Mucosa of stomach (tissue), 1 donor: Measurements from ENCODE around the gene SULT2B1.

ENCODE experiments used
- H3K27me3 ChIP-seq: one replicate; pipeline ENCODE4 v1.7.0; 2013; ENCODE audit warnings: mild to moderate bottlenecking, low read length; ENCODE audit not compliant: control insufficient read depth, insufficient read depth
- H3K36me3 ChIP-seq: one replicate; pipeline ENCODE4 v1.7.0; 2013; ENCODE audit warnings: low read length; ENCODE audit not compliant: control insufficient read depth, insufficient read depth
- H3K4me1 ChIP-seq: one replicate; pipeline ENCODE4 v1.7.0; 2013; ENCODE audit warnings: mild to moderate bottlenecking, low read length; ENCODE audit not compliant: control insufficient read depth, insufficient read depth
- H3K4me3 ChIP-seq: one replicate; pipeline ENCODE4 v1.7.0; 2013; ENCODE audit warnings: low read length
- H3K9ac ChIP-seq: one replicate; pipeline ENCODE4 v1.7.0; 2013; ENCODE audit warnings: mild to moderate bottlenecking, low read length, moderate library complexity
- H3K9me3 ChIP-seq: one replicate; pipeline ENCODE4 v1.7.0; 2013; ENCODE audit warnings: mild to moderate bottlenecking, low read length, moderate library complexity; ENCODE audit not compliant: control insufficient read depth
- donor health status: Pancreatic carcinoma.

Gene SULT2B1

DNA sequence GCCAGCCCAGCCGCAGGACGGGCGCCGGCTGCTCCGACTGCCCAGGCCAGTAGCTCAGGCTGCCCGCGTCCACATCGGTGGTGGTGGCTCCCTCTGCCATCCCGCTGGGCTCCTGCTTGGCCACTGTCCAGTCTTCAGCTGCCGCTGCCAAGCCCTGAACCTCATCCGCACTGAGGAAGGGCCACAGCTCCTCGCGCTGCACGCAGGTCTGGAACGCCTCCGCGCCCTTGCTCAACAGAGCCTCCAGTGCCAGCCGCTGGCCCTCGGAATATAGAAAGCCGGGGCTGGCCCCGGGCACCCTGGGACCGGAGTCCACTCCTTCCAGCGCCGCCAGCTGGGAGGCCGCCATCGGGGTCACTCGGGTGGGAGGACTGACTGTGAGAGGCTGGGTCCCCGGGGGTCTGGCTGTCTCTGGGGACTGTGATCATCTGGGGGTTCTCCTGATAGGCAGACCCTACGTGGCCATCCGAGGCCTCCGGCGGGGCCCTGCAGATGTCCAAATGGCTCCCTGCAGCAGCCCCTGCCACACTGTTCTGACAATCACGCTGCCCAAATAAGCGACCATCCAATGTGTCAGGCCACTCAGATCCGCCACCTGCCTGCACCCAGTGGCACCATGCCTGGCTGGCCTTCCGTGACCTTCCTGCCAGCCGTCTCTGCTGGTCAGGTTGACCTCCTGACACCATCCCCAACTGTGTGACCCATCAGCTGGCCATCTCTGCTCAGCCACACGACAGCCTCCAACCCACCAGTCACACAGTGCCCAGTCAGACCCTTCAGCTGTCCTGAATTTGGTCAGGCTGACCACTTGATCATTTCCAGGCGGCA lies 61.3 kb downstream of the SULT2B1 start:
- H3K36me3 ChIP-seq: peaks cover 33% of the 10 kb centered on the region
- no peaks in the 10 kb centered on the region for H3K27me3 ChIP-seq
- peak overlapping the region; percentile 98 for H3K9ac ChIP-seq
- H3K9me3 ChIP-seq: no peaks in the 10 kb centered on the region
- H3K4me3 ChIP-seq: peak overlapping the region; percentile 90
- H3K4me1 ChIP-seq: peaks cover 47% of the 10 kb centered on the region

DNA sequence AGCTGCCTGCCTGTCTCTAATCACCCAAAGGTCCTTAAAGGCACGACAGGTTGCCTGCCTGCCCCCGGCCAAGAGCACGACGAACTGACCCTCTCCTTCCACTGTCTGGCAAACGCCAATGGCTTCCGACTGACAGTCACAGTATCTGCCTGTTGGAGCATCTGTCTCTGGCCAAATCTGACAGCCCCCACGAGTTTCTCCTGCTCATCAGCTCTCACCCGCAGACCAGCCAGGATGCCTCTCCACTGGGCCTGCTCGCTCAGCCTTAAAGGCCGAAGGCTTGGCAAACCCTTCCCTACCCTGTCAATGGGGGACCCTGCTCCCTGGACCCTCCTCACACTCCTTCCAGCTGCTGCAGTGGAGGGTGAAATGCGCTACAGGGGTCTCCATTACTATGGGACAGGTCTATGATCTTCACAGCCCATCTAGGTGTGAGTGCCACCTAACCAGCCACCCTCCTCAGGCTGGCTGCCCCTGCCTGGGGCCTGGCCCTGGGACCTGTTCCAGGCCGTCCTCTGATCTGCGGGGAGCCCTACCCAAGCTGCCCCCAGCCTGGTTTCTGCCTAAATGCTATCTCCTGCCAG lies 62.0 kb downstream of the SULT2B1 start:
- H3K4me1 ChIP-seq: peaks cover 42% of the 10 kb centered on the region
- peak overlapping the region; percentile 98 for H3K9ac ChIP-seq
- H3K27me3 ChIP-seq: no peaks in the 10 kb centered on the region
- H3K9me3 ChIP-seq: no peaks in the 10 kb centered on the region
- H3K4me3 ChIP-seq: peak overlapping the region; percentile 90
- H3K36me3 ChIP-seq: peaks cover 33% of the 10 kb centered on the region

GRCh38 chr19:48614436-48615230 lies 62.7 kb downstream of the SULT2B1 start, which contains the start of gene FAM83E:
FAM83E (minus strand) TSS chr19:48615076; CDS start chr19:48613372, 1,704 bp downstream.
- Histone ChIP-seq H3K9ac (peak within 1 kb of the TSS; percentile 98), H3K27me3 (no peaks in the 10 kb centered on the region), H3K9me3 (no peaks in the 10 kb centered on the region), H3K36me3 (peaks cover 33% of the 10 kb centered on the region), H3K4me3 (peak within 1 kb of the TSS; percentile 90), H3K4me1 (peaks cover 43% of the 10 kb centered on the region)

GRCh38 chr19:48615231-48616040 lies 63.5 kb downstream of the SULT2B1 start:
- Histone ChIP-seq H3K4me1 (peaks cover 46% of the 10 kb centered on the region), H3K4me3 (peak overlapping the region; percentile 90), H3K27me3 (no peaks in the 10 kb centered on the region), H3K36me3 (peaks cover 33% of the 10 kb centered on the region), H3K9me3 (no peaks in the 10 kb centered on the region), H3K9ac (peak overlapping the region; percentile 98)

DNA sequence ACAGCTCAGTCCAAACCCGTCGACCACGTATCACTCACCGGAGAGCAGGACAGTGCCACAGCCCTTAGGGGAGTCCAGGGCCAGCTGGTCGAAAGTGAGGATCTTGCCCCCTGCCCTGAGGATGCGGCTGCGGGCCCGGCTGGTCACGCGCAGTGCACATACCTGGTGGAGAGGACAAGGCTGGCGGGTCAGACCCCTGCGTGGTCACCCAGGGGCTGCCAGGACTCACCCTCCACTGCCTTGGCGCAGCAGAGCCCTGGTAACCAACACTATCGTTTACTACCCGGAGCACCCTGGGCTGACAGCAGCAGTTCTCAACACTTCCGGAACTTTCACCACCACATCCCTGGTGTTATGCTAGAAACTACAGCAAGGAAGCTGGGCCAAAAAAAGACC lies 64.1 kb downstream of the SULT2B1 start:
- Histone ChIP-seq H3K36me3 (peaks cover 33% of the 10 kb centered on the region), H3K9ac (peak overlapping the region; percentile 98), H3K4me1 (peaks cover 46% of the 10 kb centered on the region), H3K4me3 (peak overlapping the region; percentile 90), H3K9me3 (no peaks in the 10 kb centered on the region), H3K27me3 (no peaks in the 10 kb centered on the region)

DNA sequence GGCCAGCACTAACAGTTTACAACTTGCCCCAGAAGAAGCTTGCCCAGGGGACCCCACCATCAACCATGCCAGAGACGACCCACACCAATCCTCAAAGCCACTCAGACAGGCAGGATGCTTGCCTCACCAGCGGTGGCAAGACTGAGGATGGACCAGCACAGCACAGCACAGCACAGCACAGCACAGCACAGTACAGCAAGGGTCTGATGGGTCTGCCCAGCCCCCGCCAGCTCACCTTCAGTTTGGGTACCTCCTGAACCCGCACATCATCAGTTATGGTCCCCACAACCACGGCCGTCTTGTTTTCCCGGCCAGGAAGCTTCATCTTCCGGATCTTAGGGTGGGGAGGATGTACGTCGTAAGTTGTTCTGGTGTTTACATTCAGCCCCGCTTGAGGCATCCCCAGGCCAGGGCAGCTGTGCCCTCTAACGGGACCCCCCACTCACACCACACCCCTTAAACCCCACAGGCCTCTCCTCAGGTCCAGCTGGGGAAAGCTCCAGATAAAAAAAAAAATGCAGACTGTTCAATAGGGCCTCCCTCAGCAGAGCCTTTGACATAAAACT lies 64.6 kb downstream of the SULT2B1 start:
- peak overlapping the region; percentile 98 for H3K9ac ChIP-seq

DNA sequence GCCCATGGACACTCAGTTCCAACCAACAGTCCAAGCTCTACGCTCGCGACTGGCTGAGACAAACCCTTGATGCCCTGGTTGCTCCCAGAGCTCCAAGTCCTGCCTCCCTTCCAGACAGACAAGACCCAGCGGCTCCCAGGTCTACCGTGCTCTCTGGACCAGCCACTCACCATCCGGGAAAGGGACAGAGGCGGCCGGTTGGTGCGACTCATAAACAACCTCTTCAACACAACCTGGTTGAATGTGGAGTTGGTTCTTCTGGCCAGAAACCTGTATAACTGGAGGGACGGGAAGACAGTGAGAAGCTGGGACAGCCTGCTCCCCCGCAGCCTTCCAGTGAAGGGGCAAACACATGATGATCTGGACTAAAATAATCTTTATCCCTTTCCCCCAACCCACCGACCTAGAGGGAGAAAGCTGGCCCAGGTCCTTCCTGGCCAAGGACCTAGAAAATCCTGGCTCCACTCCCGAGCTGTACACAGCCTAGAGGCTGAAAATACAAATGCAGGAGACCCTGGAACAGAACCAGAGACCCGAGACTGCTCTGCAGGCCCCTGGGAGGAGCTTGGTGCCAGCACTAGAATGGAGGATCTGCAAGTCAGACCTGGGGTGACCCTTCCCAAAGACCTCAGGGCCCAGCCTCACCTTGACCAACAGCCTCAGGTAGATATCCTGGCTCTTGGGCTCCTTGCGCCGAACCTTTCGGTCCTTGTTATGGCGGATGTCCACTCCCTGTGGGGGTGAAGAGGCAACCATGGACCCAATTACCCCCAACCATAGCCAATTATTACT lies 65.4 kb downstream of the SULT2B1 start:
- Histone ChIP-seq H3K27me3 (no peaks in the 10 kb centered on the region), H3K9ac (peak overlapping the region; percentile 98), H3K9me3 (no peaks in the 10 kb centered on the region), H3K36me3 (peaks cover 27% of the 10 kb centered on the region), H3K4me3 (peak overlapping the region; percentile 100), H3K4me1 (peaks cover 40% of the 10 kb centered on the region)

More for the DNA sequence above, 64.6 kb downstream of the SULT2B1 start:
- no peaks in the 10 kb centered on the region for H3K27me3 ChIP-seq
- peaks cover 33% of the 10 kb centered on the region for H3K36me3 ChIP-seq
- no peak overlapping the region for H3K4me3 ChIP-seq
- no peaks in the 10 kb centered on the region for H3K9me3 ChIP-seq
- H3K4me1 ChIP-seq: peaks cover 46% of the 10 kb centered on the region

- Histone ChIP-seq H3K36me3 (peaks cover 27% of the 10 kb centered on the region), H3K9ac (peak overlapping the region; percentile 98), H3K27me3 (no peaks in the 10 kb centered on the region), H3K4me3 (peak overlapping the region; percentile 100), H3K9me3 (no peaks in the 10 kb centered on the region), H3K4me1 (peaks cover 39% of the 10 kb centered on the region)
These were observed 66.4 kb downstream of the SULT2B1 start for GRCh38 chr19:48618278-48618915.

DNA sequence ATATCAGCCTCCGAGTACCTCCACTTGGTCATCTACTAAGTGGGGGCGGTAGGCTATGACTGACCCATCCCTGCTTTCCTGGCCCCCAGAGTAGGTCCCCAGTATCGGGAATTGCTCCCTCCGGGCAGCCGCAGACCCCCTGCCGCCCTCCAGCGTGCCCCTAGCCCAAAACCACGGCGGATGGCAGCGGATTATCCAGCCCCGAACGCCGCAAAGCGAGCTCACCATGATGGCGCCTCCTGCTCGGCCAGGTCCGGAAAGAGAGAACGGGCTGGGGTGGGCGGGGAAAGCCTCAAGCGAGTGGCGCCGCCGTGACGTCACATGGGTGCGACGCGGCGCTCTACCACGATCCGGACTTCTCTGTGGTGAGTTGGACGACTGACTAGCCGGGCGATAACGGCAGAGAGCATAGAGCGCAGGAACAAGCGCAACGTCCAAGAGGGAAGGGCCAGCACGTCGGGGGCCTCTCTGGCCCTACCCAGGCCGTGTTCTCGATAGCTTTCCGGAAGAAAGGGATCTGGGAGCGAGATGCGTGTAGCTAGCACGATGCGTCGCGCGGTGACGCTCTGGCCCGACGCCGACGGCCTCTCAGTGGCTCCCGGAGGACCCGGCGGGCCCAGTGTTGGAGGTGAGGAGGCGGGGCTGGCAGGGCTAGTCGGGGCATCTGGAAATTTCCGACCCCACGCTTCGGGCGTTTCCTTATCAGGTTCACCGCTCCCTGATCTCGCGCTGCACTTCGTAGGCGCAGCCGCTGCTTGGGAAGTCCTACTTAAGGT lies 67.1 kb downstream of the SULT2B1 start, which contains the start of the genes RPL18 and SPHK2:
Gene RPL18 (minus strand): TSS at position 263 of the 776 bp plus-strand sequence. CDS start 35 bp downstream, at position 228.
Gene SPHK2 (plus strand): TSS at position 591 of the 776 bp plus-strand sequence. CDS start 1,009 bp downstream, outside the sequence.
- Histone ChIP-seq H3K4me3 (peak within 1 kb of the TSS; percentile 100), H3K27me3 (no peaks in the 10 kb centered on the region), H3K36me3 (peaks cover 27% of the 10 kb centered on the region), H3K9ac (peak within 1 kb of the TSS; percentile 98), H3K4me1 (peaks cover 44% of the 10 kb centered on the region), H3K9me3 (no peaks in the 10 kb centered on the region)
